ENCODE results near the gene SIKE1.
"Not testable (repeated sequence)": the region's sequence is repeated elsewhere in the genome, so short reads cannot be mapped to it uniquely, and the experiment has no call there.

The SIKE1 gene

DNA sequence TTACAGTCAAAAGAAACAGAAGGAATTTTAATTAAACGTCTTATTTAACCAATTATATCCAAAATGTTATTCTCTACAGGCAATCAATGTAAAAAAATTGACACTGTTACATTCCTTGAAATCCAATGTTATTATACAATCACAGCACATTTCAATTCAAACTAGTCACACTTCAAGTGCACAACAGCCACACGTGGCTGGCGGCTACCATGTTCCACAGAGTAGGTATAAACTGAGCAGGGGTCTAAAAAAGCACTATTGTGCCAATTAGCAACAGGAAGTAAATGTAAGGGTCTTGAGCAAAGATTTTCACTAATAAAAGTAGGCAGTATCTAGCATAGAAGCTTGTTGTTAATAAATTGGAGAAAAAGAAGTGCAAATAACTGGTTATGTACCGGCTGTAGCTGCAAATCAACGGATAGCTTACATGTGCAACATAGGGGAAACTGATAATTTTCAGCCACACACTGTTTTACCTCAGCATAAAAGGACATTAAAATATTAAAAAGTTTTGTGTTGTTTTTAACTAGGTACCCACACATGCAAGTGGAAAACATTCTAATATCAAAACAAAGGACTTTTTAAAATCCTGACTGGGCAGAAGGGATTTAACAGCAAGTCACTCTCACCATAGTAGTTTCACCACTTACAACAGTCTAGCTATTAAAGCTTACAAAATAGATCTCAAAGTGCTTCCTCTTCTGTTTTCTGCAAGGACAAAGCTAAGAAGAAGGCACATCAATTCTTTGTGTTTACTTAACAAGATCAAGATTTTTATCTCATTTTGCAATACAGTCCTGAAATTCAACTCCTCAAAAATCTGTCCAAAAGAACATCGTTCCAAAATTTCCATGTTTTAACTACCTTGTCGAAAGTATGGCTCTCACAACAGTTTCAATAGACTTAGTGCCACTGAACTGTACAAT lies 25.2 kb downstream of the SIKE1 start:
- no peak for DNase-seq (ENCODE audit: low read depth, low spot score)

DNA sequence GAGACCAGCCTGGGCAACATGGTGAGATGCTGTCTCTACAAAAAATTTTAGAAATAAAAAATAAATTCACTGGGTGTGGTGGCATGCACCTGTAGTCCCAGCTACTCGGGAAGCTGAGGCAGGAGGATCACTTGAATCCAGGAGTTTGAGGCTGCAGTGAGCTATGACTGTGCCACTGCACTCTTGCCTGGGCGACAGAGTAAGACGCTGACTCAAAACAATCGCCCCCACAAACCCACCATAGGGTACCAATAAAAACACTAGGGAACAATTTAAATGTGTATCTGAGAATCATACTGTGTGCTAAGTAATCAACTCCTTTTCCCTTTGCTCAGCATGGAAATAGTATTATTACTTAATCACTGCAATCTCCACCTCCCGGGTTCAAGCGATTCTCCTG lies 26.8 kb downstream of the SIKE1 start:
- DNase-seq (ENCODE audit: low read depth, low spot score), result not testable (repeated sequence)

DNA sequence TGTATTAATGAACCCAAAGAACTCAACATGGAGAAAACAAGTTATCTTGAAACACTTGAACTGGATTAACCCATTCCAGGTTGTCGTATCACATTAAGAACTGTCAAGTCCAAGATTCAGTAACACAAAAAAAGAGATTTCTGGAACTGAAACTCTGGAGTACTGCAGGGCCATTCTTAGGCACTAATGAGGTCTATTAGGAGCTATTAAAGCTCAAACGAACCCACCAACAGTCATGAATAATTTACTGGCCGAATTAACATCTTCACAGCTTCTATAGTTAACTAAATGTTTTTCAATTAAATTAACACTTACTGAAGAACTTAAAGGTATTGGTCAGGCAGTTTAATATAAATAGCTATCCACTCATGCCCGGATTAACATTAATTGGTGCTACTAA lies 27.3 kb downstream of the SIKE1 start:
- no peak for DNase-seq (ENCODE audit: low read depth, low spot score)

DNA sequence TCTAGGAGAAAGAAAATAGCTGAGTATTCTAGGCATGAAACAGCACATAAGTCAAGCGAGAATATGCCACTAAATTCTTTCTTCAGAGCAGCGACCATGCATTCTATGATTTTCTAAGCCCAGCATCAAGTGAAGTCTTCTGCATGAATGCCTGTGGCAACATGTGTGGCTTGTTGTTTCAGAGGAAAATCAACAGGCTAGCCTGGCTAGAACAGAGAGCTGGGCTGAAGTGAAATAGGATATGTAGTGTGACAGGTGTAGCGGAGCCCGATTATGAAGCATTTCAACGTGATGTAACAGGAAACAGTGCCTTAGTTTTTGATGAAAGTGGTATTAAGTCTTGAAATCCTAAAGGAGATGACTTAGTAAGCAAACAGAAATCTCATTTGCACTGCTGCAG lies 29.7 kb downstream of the SIKE1 start:
- DNase-seq (ENCODE audit: low read depth, low spot score), result no peak

DNA sequence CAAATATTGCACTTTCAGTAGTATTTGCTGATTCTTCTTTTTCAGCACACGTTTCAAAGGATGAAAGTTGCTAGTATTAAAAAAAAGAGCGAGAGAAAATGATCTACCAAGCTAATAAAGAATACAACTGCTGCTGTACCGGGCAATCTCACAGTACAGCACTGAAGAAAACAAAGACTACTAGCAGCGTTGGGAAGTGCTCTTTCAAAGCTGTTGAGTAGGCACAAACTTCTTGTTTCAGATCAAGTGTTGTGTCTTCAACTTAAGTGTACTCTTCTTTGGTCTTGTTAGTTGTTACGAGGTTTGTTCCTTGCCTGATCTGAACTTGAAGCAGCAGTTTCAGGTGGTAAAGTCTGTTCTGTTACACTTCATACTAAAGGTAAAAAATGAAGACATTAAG lies 30.6 kb downstream of the SIKE1 start:
- DNase-seq (ENCODE audit: low read depth, low spot score), result no peak

DNA sequence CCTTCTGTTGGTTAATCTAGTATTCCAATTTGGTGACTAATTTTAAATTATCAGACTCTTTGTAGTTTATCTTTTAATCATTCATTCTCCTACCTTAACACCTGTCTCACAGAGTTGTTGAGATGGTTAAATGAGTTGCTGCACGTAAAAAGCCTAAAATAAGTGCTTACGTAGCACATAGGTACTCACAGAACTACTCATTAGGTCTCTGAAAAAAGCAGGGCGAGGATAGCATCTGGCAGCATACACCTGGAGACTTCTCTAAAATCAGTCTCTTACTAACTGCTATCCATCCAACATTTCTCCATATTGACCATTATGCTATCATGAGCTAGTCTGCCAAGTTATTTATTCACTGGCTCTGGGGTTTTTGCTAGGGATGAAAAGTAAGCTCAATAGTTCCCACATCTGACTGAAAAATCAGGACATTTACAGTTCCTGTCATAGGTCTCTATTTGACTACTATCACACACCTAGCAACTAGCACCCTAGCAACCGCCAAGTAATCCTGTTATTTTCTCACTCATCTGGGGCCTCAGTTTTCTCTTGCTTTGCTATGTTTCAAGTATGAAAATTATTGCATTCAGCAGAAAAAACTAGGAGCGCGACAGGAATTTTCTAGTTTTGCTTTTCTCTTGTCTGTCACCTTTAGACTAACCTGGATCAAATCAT lies 33.9 kb downstream of the SIKE1 start:
- no peak for DNase-seq (ENCODE audit: low read depth, low spot score)

DNA sequence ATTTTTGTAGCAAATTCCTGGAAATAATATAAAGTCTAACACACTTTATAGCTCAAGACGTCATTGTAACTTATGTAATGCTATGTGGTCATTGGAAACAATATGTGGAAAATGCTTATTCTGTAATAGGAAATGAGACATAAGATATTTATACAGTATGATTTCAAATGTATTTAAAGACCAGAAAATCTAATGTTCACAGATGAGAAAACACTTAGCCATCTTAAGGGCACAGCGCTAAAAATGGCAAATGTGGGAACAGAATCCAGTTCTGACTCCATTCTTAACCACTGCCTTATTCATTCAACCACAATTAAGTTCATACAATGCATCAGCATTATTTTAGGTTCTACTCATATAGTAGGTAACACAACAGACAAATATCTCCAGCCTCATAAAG lies 35.2 kb downstream of the SIKE1 start:
- no peak for DNase-seq (ENCODE audit: low read depth, low spot score)

DNA sequence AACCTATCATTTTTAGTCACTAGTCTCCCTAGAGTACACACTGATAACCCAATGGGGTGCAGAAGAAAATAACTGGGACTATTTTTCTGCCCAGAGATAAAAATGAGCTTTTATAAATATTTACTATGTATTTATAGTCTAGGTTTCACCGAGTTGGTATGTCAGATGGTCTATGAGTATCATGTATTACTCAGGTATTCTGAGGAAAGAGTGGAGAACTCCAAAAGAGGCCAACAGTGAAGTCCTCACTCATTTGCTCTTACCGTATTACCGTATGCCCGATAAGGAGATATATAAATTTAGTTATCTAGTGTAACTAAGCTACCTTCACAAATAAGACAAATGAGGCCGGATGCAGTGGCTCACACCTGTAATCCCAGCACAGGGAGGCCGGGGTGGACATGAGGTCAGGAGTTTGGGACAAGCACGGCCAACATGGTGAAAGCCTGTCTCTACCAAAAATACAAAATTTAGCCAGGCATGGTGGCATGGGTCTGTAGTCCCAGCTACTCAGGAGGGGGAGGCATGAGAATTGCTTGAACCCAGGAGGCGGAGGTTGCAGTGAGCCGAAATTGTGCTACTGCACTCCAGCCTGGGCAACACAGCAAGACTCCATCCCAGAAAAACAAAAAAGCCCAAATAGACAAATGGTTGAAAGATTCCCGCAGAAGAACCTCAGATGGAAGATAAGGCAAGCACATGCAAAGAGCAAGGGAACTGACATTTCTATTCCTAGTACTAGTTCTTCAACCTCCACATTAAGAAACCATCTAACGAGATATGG lies 38.3 kb downstream of the SIKE1 start:
- no peak for DNase-seq (ENCODE audit: low read depth, low spot score)

DNA sequence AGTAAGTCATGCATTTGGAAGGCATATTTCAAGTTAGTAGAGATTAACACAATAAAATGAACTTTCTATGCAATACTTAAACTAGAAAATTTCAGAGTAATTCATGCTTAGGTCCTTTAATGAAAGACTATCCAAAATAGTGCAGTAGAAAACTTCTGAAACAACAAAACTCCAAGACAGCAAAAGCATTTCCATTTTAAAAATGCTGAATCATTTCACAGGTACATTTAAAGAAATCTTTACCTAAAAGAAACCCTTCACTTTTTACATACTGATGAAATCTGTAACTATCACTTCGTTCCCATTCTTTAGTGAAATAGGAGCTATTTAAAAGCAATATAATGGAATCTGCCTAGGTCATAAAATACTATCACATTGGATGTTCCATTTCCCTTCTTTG lies 40.2 kb downstream of the SIKE1 start:
- no peak for DNase-seq (ENCODE audit: low read depth, low spot score)

DNA sequence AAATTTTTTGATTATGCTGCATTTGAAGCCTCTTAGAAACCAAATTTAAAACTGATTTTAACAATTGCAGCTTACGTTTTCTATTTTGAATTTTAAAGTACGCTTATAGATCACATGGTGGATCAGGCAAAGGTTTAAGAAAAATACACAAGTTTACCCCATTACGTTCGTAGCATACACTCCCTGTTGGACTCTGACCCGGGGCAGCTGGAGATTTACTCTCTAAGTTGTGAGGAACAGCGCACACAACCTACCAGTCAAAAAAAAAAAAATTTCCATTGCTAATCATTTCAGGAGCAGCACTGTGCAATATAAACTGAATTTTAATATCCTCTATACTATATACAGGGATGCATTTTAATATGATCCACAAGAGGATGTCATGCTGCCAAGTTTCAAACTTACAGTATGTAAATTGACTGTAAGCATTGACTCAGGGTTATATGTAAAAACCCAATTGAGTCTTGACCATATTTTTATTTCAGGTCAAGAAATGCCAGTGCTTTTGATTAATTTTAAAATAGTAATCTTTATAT lies 43.1 kb downstream of the SIKE1 start:
- DNase-seq (ENCODE audit: low read depth, low spot score), result no peak

DNA sequence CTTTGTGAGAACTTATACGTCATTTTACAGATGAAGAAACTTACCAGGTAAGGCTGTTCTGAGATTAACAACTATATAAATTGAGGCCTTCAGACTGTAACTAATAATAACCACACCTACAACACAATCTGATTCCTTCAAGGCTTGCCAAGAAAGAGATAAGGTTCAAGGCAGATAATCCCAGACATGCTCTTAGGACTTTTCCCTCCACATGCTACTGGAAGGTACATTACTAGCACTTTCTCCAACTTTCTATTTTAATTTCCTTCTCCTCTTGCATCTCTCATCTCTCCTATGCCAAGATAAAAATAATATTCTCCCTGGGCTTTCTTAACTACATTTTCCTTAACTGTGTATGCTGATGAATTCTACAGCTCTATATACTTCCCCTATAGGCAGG lies 45.0 kb downstream of the SIKE1 start:
- no peak for DNase-seq (ENCODE audit: low read depth, low spot score)

DNA sequence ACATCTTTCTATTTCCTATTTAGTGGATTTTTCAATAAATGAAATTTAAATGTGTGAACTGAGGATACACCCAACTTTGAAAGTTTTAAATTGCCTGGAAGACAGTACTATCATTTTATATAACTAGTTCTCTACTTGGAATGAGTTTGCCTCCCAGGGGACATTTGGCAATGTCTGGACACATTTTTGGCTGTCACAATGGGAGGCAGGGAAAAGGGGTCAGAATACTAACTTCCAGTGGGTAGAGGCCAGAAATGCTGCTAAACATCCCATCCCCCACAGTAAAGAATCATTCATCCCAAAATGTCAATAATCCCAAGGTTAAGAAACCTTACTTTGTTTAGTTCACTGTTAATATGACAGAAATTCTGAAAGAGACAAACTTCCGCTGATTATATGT lies 50.7 kb downstream of the SIKE1 start:
- no peak for DNase-seq (ENCODE audit: low read depth, low spot score)

DNA sequence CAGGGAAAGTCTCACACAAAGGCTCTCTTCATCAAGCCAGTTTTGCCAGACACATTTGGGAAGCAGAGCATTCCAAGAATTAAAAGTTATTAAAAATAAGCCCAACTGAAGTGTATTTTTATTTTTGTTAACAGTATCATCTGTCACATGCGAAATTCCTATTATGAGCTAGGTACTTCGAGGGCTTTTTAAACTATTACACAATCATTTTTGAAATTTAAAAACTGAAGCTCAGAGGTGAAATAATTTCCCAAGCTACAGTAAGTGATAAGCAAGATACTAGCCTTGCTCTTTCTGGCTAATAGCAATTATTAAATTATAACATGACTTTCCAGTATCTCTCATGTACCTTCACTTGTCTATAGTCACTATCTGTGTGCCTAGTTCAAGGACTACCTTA lies 51.9 kb downstream of the SIKE1 start:
- DNase-seq (ENCODE audit: low read depth, low spot score), result no peak

DNA sequence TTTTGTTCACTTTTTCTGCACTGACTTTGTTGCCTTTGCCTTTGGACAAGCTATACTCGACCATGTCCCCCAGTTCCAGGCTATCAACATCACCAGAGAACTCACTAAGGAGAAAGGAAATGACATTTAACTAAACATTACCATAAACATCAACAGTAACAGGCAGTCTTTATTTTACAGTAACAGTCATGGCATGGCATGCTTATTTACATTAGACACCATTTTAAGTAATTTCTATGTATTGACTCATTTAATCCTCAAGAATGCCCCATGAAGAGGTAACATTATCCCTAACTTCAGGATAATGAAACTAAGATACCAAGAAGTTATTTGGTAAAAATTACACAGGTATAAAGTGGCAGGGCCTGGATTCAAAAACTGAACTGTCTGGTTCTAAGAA lies 55.3 kb downstream of the SIKE1 start:
- no peak for DNase-seq (ENCODE audit: low read depth, low spot score)

DNA sequence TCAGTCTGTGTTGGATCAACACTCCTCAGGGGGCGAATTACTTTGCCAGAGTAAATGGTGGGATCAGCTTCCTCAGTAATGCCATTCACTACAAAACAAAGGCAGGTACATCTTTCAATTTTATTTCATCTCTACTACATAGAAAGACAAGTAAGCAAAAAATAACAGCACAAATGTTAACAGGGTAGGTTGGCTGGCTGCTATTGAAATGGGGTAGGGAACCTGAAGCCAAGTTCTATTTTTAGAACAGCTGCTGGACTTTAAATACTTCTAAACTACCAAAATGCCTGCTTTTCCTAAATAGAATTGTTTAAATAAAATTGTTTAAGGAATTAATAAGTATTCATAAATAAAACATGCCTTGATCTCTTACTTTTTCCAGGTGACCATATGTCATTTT lies 56.6 kb downstream of the SIKE1 start:
- DNase-seq (ENCODE audit: low read depth, low spot score), result no peak

DNA sequence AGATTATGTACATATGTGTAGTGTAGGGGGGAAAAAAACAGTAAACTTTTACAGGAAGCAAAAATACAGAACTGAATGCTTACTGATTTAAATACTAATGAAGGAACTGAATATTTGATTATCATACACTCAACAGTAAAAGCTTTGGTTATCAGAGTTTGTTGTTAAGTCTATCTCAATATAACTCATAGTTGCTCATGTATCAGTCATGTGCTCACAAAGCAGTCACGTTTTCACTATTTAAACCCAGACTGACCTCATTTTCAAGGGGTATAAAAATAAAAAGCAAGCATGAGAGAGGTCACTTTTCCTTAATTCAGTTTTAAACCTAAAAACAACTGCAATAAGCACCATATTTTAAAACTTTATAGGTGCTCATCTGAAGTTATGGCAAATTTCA lies 57.0 kb downstream of the SIKE1 start:
- no peak for DNase-seq (ENCODE audit: low read depth, low spot score)

DNA sequence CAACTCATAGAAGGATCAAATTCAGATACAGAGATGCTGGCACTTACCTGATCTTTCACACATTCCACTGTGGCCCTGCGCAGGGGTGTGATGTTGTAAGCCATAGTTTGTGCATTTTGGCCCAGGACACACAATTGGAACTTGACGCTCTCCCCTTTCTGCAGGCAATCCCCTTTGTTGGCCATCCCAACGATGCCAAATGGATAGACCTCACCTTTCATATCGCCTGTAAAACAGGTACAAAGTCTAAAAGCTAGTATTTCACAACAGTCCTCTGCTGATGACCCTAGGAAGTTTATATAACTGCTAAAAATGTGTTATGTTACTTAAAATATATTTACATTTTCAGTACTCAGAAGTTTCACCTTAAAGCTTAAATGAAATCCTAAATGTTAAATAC lies 60.0 kb downstream of the SIKE1 start:
- DNase-seq (ENCODE audit: low read depth, low spot score), result no peak

All from smooth muscle cell of the brain vasculature (primary cell).